SH-SY5Y (cell line): ENCODE data around the gene SLK.

Source experiments
- GATA2 ChIP-seq: IDR thresholded peaks from 2 replicates; pipeline ENCODE4 v1.6.1; 2011; ENCODE audit warnings: mild to moderate bottlenecking, low read depth, low read length
- GATA3 ChIP-seq: IDR thresholded peaks from 2 replicates; pipeline ENCODE4 v1.6.1; 2011; ENCODE audit warnings: low read depth, mild to moderate bottlenecking, low read length, moderate library complexity

Gene SLK

GRCh38 chr10:103967448-103968071 lies 620 bp downstream of the SLK start:
- TF ChIP-seq GATA3: no peak
- no peak for TF ChIP-seq GATA2

- TF ChIP-seq GATA2: no peak
- no peak for TF ChIP-seq GATA3
Measured at GRCh38 chr10:103968441-103969391, 1.8 kb downstream of the SLK start.

- no peak for TF ChIP-seq GATA3
- no peak for TF ChIP-seq GATA2
Measured at GRCh38 chr10:103969436-103969835, 2.5 kb downstream of the SLK start.

- TF ChIP-seq GATA2 (no peak), GATA3 (no peak)
Measured at GRCh38 chr10:103969857-103970627, 3.1 kb downstream of the SLK start.

- TF ChIP-seq GATA3: no peak
- no peak for TF ChIP-seq GATA2
Measured at GRCh38 chr10:103975169-103975568, 8.2 kb downstream of the SLK start.

- TF ChIP-seq GATA2 (no peak), GATA3 (no peak)
Measured at GRCh38 chr10:103977204-103977603, 10.3 kb downstream of the SLK start.

GRCh38 chr10:103979530-103979929 lies 12.6 kb downstream of the SLK start:
- no peak for TF ChIP-seq GATA2
- no peak for TF ChIP-seq GATA3

GRCh38 chr10:103980288-103980906 lies 13.5 kb downstream of the SLK start:
- TF ChIP-seq GATA3 (no peak), GATA2 (no peak)

GRCh38 chr10:103982639-103983038 lies 15.7 kb downstream of the SLK start:
- no peak for TF ChIP-seq GATA3
- no peak for TF ChIP-seq GATA2

- TF ChIP-seq GATA2 (no peak), GATA3 (no peak)
Measured at GRCh38 chr10:103983367-103983911, 16.5 kb downstream of the SLK start.

- TF ChIP-seq GATA3: no peak
- no peak for TF ChIP-seq GATA2
Measured at GRCh38 chr10:103985726-103986125, 18.8 kb downstream of the SLK start.

GRCh38 chr10:103986360-103986759 lies 19.4 kb downstream of the SLK start:
- no peak for TF ChIP-seq GATA2
- TF ChIP-seq GATA3: no peak

- TF ChIP-seq GATA3 (no peak), GATA2 (no peak)
Measured at GRCh38 chr10:103990121-103990520, 23.2 kb downstream of the SLK start.

- TF ChIP-seq GATA2 (no peak), GATA3 (no peak)
Measured at GRCh38 chr10:103990531-103990930, 23.6 kb downstream of the SLK start.
